ENCODE data around the gene KIAA1755.

DNA sequence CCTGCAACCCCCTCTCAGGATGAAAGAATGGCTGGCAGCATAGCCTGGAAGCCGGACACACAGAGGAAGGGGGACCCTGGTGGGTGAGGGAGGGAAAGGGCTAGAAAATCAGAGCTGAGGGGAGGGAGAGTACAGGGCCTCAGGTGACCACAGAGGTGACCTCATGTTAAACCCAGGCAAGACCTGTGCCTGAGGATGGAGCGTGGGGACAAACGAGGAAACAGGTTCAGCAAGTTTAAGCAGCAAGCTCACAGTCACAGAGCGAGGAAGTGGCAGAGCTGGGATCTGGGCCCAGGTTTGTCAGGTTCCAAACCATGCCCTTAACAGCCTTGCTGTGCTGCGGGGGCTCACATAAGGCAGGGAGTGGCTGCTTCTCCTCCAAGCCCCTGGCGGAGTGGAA is 39.4 kb upstream of the KIAA1755 start:
- TF ChIP-seq, protein P1, sequence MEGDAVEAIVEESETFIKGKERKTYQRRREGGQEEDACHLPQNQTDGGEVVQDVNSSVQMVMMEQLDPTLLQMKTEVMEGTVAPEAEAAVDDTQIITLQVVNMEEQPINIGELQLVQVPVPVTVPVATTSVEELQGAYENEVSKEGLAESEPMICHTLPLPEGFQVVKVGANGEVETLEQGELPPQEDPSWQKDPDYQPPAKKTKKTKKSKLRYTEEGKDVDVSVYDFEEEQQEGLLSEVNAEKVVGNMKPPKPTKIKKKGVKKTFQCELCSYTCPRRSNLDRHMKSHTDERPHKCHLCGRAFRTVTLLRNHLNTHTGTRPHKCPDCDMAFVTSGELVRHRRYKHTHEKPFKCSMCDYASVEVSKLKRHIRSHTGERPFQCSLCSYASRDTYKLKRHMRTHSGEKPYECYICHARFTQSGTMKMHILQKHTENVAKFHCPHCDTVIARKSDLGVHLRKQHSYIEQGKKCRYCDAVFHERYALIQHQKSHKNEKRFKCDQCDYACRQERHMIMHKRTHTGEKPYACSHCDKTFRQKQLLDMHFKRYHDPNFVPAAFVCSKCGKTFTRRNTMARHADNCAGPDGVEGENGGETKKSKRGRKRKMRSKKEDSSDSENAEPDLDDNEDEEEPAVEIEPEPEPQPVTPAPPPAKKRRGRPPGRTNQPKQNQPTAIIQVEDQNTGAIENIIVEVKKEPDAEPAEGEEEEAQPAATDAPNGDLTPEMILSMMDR (IDR thresholded peaks at IDR 0.05) = no peak
- no peak for TF ChIP-seq ZFX (IDR thresholded peaks at IDR 0.05; ENCODE audit: borderline replicate concordance)
